Smooth muscle cell (in vitro differentiated cells): ENCODE data around the gene GEMIN7. TPM values are rescaled to one million over a fixed set of nuclear protein-coding genes. Genes with fewer than 3 reads are reported as not detected.

Experiments
- DNase-seq: peaks from one replicate; lab custom pipeline; 2025; ENCODE audit not compliant: unreplicated experiment; lab: John Stamatoyannopoulos, UW
- H2AFZ ChIP-seq: fragments of 200-600 bp; sonication (generic); 2 replicates; pipeline ENCODE4 v1.6.0; 2016; ENCODE audit warnings: antibody characterized with exemption, low read depth, mild to moderate bottlenecking
- H3F3A ChIP-seq: fragments of 200-600 bp; sonication (generic); 2 replicates; pipeline ENCODE4 v1.6.0; 2017; ENCODE audit warnings: antibody characterized with exemption, low read depth
- H3K27ac ChIP-seq: fragments of 200-600 bp; sonication (generic); 2 replicates; pipeline ENCODE4 v1.5.1; 2016; ENCODE audit warnings: low read depth, mild to moderate bottlenecking
- H3K27me3 ChIP-seq: fragments of 200-600 bp; sonication (generic); 2 replicates; pipeline ENCODE4 v1.6.1; 2016; ENCODE audit warnings: low read depth, mild to moderate bottlenecking
- H3K36me3 ChIP-seq: fragments of 200-600 bp; sonication (generic); 2 replicates; pipeline ENCODE4 v1.5.1; 2016; ENCODE audit warnings: low read depth
- H3K4me1 ChIP-seq: fragments of 200-600 bp; sonication (generic); 2 replicates; pipeline ENCODE4 v1.5.1; 2016; ENCODE audit warnings: low read depth
- H3K4me2 ChIP-seq: fragments of 200-600 bp; sonication (generic); 2 replicates; pipeline ENCODE4 v1.6.0; 2016; ENCODE audit warnings: mild to moderate bottlenecking
- H3K4me3 ChIP-seq: fragments of 200-600 bp; sonication (generic); 2 replicates; pipeline ENCODE4 v1.5.1; 2016; ENCODE audit warnings: mild to moderate bottlenecking
- H3K79me2 ChIP-seq: fragments of 200-600 bp; sonication (generic); 2 replicates; pipeline ENCODE4 v1.6.0; 2016; ENCODE audit warnings: low read depth, mild to moderate bottlenecking
- H3K9ac ChIP-seq: fragments of 200-600 bp; sonication (generic); 2 replicates; pipeline ENCODE4 v1.6.0; 2016; ENCODE audit warnings: low read depth
- H3K9me3 ChIP-seq: fragments of 200-600 bp; sonication (generic); replicated peaks from 2 replicates; pipeline ENCODE4 v1.5.1; 2016; ENCODE audit warnings: low read depth
- H4K20me1 ChIP-seq: fragments of 200-600 bp; sonication (generic); 2 replicates; pipeline ENCODE4 v1.6.0; 2016; ENCODE audit warnings: low read depth
- WGBS: methylation state at CpG from one replicate; pipeline ENCODE4 v1.1.7; 2016; ENCODE audit warnings: low lambda C conversion rate; 5-methylcytosine and 5-hydroxymethylcytosine counted together
- polyA plus RNA-seq: library from polyadenylated mRNA; unstranded; fragments of >200 nt; fragmentation: Nextera tagmentation; extraction: Ambion mirVana; gene quantifications from 2 replicates; pipeline ENCODE4 v1.2.1, GENCODE V29; 2016
- total RNA-seq: library from RNA; depleted of rRNA; stranded (reverse); fragments of >200 nt; gene quantifications from 2 replicates; pipeline ENCODE4 v1.2.3, GENCODE V29; 2014
- TF ChIP-seq, protein P1 (sequence below): fragments of 200-600 bp; sonication (generic); IDR thresholded peaks from 2 replicates; pipeline ENCODE4 v1.5.1; 2017; ENCODE audit warnings: borderline replicate concordance, mild to moderate bottlenecking, antibody characterized with exemption; ENCODE audit not compliant: insufficient read depth, poor library complexity, severe bottlenecking

The GEMIN7 gene
- total and polyA plus RNA-seq, 2 experiments from 2014 or later = 50.6 to 67.0 TPM

DNA sequence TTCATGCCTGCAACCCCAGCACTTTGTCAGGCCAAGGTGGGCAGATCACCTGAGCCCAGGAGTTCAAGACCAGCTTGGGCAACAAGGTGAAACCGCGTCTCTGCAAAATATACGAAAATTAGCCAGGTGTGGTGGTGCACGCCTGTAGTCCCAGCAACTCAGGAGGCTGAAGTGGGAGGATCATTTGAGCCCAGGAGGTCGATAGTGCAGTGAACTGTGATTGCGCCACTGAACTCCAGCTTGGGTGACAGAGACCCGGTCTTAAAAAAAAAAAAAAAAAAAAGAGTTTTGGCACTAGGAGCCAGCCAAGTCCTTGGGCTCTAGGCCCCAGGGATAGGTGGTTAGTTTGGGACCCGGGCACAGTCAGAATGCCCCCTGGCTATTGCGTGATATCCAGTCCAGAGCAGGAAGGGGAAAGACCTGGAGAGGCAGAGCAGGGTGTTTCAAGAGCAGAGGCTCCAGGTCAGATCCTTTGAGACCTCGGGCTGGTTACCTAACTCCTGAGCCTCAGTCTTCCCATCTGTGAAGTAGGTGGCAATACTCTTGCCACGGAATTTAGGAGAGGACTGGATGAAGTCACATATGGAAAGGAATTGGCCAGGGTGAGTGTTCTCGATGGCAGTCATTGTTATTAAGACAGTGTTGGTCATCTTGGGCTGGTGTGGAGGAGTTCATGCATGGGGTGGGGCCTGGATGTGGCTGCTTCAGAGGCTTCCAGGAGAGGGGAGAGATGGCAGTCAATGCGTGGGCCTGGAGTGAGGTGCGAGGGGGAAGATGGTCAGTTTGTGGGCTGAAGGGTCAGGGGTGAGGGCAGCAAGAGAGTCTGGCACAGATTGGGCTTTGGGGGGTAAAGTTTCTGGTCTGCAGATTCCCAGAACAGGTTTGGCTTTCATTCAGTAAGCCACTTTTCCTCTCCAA lies 16.7 kb downstream of the GEMIN7 start:
- Histone ChIP-seq H3K27me3 (no peaks in the 10 kb centered on the region), H3K9ac (no peak overlapping the region), H2AFZ (no peak overlapping the region), H3F3A (peaks cover 5% of the 10 kb centered on the region), H4K20me1 (peaks cover 70% of the 10 kb centered on the region), H3K4me1 (peaks cover 37% of the 10 kb centered on the region), H3K4me3 (no peak overlapping the region), H3K79me2 (peaks cover 75% of the 10 kb centered on the region), H3K9me3 (no peaks in the 10 kb centered on the region), H3K36me3 (no peaks in the 10 kb centered on the region), H3K4me2 (no peak overlapping the region), H3K27ac (no peak overlapping the region)
- 96% methylated on average over 14 of the region's 14 CpGs for WGBS
- TF ChIP-seq, protein P1, sequence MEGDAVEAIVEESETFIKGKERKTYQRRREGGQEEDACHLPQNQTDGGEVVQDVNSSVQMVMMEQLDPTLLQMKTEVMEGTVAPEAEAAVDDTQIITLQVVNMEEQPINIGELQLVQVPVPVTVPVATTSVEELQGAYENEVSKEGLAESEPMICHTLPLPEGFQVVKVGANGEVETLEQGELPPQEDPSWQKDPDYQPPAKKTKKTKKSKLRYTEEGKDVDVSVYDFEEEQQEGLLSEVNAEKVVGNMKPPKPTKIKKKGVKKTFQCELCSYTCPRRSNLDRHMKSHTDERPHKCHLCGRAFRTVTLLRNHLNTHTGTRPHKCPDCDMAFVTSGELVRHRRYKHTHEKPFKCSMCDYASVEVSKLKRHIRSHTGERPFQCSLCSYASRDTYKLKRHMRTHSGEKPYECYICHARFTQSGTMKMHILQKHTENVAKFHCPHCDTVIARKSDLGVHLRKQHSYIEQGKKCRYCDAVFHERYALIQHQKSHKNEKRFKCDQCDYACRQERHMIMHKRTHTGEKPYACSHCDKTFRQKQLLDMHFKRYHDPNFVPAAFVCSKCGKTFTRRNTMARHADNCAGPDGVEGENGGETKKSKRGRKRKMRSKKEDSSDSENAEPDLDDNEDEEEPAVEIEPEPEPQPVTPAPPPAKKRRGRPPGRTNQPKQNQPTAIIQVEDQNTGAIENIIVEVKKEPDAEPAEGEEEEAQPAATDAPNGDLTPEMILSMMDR = no peak
- no peak for DNase-seq

DNA sequence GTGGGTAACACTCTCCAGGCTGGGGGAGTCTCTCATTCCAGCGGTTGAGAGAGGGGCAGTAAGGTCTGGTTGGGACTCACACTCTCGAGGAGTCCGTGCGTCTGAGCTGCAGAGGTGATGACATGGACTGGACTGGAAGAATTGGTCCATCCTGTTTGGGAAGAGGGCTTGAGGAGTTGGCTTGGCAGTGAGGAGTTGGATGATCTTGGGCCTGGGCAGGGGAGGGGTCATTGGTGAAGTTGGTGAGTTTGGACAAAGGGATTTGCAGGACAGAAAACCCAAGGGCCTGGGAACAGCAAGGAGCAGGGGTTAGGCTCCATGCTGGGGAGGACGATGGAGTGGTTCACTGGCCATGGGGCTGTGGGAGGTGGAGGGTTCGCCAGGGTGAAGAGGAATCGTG lies 17.6 kb downstream of the GEMIN7 start:
- peaks cover 84% of the 10 kb centered on the region for H3K79me2 ChIP-seq
- 95% methylated on average over 7 of the region's 7 CpGs for WGBS
- no peak overlapping the region for H3K4me2 ChIP-seq
- no peaks in the 10 kb centered on the region for H3K36me3 ChIP-seq
- TF ChIP-seq, protein P1 = no peak
- H3K4me1 ChIP-seq = peaks cover 33% of the 10 kb centered on the region
- DNase-seq = no peak
- H4K20me1 ChIP-seq = peaks cover 80% of the 10 kb centered on the region
- H3K9me3 ChIP-seq = no peaks in the 10 kb centered on the region
- H3K9ac ChIP-seq = no peak overlapping the region
- no peaks in the 10 kb centered on the region for H3K27me3 ChIP-seq
- H2AFZ ChIP-seq = no peak overlapping the region
- no peak overlapping the region for H3K27ac ChIP-seq
- no peak overlapping the region for H3K4me3 ChIP-seq
- H3F3A ChIP-seq = no peaks in the 10 kb centered on the region

DNA sequence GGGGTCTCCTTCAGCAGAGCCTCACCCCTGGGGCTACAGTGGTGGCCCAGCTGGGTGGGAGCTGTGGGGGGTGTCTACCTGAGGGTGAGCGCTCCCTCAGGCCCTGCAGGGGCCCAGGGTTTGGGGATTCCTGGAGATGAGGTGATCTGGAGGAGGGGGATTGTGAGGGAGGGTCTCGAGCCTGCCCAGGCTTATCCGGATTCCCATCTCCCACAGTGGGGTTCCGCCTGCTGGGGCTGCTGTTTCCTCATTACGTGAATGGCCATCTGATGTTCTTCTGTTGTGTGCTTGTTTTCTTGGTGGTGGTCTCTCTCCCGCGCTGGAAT lies 18.4 kb downstream of the GEMIN7 start:
- Histone ChIP-seq H3K4me2 (no peak overlapping the region), H3K27me3 (no peaks in the 10 kb centered on the region), H3K9me3 (no peaks in the 10 kb centered on the region), H3K9ac (no peak overlapping the region), H3K79me2 (peaks cover 91% of the 10 kb centered on the region), H4K20me1 (peaks cover 87% of the 10 kb centered on the region), H3K27ac (peak overlapping the region; percentile 83), H3K4me3 (no peak overlapping the region), H3K4me1 (peaks cover 33% of the 10 kb centered on the region), H3K36me3 (no peaks in the 10 kb centered on the region), H3F3A (no peaks in the 10 kb centered on the region), H2AFZ (no peak overlapping the region)
- TF ChIP-seq, protein P1 = no peak
- DNase-seq = no peak
- 87% methylated on average over 7 of the region's 7 CpGs for WGBS
